Measurements from ENCODE around the gene GLI3. TPM values are rescaled to one million over a fixed set of nuclear protein-coding genes. Genes with fewer than 3 reads are reported as not detected.

Gene GLI3
- total and polyA plus RNA-seq, 4 experiments from 2014 or later = 0.06 to 0.13 TPM; not detected in 2

DNA sequence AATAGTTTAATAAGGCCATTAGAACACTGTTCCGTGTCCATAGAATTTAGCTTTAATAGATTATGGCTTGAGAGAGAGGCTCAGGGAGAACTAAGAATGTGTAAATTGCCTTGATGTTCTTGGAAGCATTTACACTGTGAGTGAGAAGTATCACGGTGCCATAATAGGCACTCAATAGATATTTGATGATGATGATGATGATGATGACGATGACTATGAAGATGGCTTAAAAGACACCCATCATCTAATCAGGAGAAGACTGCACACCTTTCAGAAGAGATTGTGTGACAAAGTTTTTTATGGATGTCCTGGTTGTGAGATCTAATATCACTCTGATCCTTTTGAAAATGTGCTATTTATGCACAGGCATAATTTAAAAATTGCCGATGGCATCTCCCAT lies 264.2 kb downstream of the GLI3 start:
- ChIA-PET CTCF (ENCODE audit: partially characterized antibody) (interaction anchor here (1.2 kb wide), 1 partner anchor 10 kb away, joined by 4 read pairs; no protein-coding TSS in a partner anchor), POLR2A (ENCODE audit: partially characterized antibody) (no interaction called here)
- no peaks in the 10 kb centered on the region for H3K36me3 Mint-ChIP-seq
- no peaks in the 10 kb centered on the region for H3K9me3 ChIP-seq (ENCODE audit: control insufficient read depth in 1 of 2, low read length in 2 of 2)
- H3K27ac ChIP-seq (ENCODE audit: low read depth, low read length) = no peak overlapping the region
- DNase-seq = no peak
- H3K27me3 ChIP-seq (ENCODE audit: insufficient read depth, low read length) = no peaks in the 10 kb centered on the region
- H3K4me3 ChIP-seq (ENCODE audit: low read length in 2 of 2) = no peak overlapping the region
- H3K36me3 ChIP-seq (ENCODE audit: insufficient read depth, low read length) = no peaks in the 10 kb centered on the region
- intact Hi-C loops (cut with micrococcal nuclease) = no loop called here
- H3K27me3 Mint-ChIP-seq = no peaks in the 10 kb centered on the region
- H3K4me1 ChIP-seq (ENCODE audit: insufficient read depth, low read length) = no peaks in the 10 kb centered on the region
- H3K4me3 Mint-ChIP-seq = no peak overlapping the region
- H3K27ac Mint-ChIP-seq = no peak overlapping the region
- H3K4me1 Mint-ChIP-seq = no peaks in the 10 kb centered on the region
- H3K9me3 Mint-ChIP-seq = no peaks in the 10 kb centered on the region

DNA sequence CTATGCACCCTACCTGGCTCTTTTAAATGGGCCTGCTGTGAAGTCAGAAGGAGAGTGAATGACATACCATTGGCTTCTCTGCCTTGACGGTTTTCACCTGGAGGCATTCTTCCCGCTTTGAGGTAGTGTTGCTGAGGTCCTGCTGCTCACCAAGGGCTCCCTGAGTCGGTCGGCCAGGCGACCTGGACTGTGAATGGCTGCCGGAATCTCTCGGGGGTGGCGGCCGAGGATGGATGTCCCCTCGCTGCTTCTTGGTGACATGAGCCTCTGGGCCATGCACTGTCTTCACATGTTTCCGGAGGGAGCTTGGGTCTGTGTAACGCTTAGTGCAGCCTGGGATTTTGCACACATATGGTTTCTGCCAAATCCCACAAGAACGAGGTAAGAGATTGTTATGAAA lies 264.7 kb downstream of the GLI3 start:
- Mint-ChIP-seq H3K9me3 (no peaks in the 10 kb centered on the region), H3K4me1 (no peaks in the 10 kb centered on the region)
- no peak overlapping the region for H3K4me3 ChIP-seq (ENCODE audit: low read length in 2 of 2)

DNA sequence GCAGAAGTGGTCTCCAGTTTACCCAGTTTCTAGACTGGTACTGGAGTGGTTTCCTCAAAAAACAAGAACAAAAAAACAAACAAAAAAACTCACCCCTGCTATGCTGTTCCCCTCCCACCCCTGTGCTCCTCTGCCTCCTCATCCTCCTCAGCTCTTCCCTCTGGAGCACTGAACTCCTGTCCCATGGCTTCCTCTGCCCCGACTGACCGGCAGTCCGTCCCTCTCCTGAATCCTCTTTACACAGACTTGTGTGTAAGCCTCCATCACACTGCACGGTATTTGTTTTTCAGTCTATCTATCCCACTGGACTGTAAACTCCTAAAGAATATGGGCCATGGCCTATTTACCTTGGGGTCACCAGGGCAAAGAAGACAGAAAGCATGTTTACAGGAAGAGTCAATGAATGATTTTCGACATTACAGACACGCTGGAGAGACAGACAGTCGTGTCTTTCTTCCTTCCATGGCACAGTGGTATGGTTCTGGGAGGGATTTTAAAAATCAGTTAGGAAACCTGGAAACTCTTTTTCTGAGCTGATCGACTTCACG lies 265.3 kb downstream of the GLI3 start:
- ChIA-PET POLR2A (ENCODE audit: partially characterized antibody) (no interaction called here), CTCF (ENCODE audit: partially characterized antibody) (no interaction called here)
- Mint-ChIP-seq H3K9me3 (no peaks in the 10 kb centered on the region), H3K4me1 (no peaks in the 10 kb centered on the region), H3K36me3 (no peaks in the 10 kb centered on the region), H3K27ac (no peak overlapping the region), H3K27me3 (no peaks in the 10 kb centered on the region), H3K4me3 (no peak overlapping the region)
- Histone ChIP-seq H3K4me3 (ENCODE audit: low read length in 2 of 2) (no peak overlapping the region), H3K36me3 (ENCODE audit: insufficient read depth, low read length) (no peaks in the 10 kb centered on the region), H3K27me3 (ENCODE audit: insufficient read depth, low read length) (no peaks in the 10 kb centered on the region), H3K9me3 (ENCODE audit: control insufficient read depth in 1 of 2, low read length in 2 of 2) (no peaks in the 10 kb centered on the region), H3K27ac (ENCODE audit: low read depth, low read length) (no peak overlapping the region), H3K4me1 (ENCODE audit: insufficient read depth, low read length) (no peaks in the 10 kb centered on the region)
- no peak for DNase-seq
- intact Hi-C loops (cut with micrococcal nuclease) = no loop called here

More for the DNA sequence above, 264.7 kb downstream of the GLI3 start:
- no peaks in the 10 kb centered on the region for H3K36me3 Mint-ChIP-seq
- Histone ChIP-seq H3K27ac (ENCODE audit: low read depth, low read length) (no peak overlapping the region), H3K36me3 (ENCODE audit: insufficient read depth, low read length) (no peaks in the 10 kb centered on the region), H3K9me3 (ENCODE audit: control insufficient read depth in 1 of 2, low read length in 2 of 2) (no peaks in the 10 kb centered on the region), H3K27me3 (ENCODE audit: insufficient read depth, low read length) (no peaks in the 10 kb centered on the region), H3K4me1 (ENCODE audit: insufficient read depth, low read length) (no peaks in the 10 kb centered on the region)
- ChIA-PET CTCF (ENCODE audit: partially characterized antibody) (no interaction called here), POLR2A (ENCODE audit: partially characterized antibody) (no interaction called here)
- H3K27me3 Mint-ChIP-seq = no peaks in the 10 kb centered on the region
- no peak overlapping the region for H3K4me3 Mint-ChIP-seq
- intact Hi-C loops (cut with micrococcal nuclease) = no loop called here
- DNase-seq = no peak
- H3K27ac Mint-ChIP-seq = no peak overlapping the region

DNA sequence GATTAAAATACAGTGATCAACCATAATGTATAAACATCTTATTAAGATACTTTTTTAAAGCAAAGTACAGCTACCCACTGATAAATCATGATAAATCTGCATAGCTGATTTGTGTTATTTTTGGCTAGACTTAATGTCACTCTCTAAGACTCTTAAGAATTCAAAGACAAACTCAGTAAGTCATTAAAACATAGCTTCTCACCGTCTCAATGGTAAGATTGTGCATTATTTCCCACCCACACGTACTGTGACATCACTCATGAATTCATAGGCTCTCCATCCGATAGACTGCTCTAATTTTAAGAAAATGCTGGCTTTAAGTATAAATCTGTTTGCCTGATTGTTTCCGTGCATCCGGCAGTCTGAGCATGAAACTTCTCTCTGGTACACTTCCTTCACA lies 266.1 kb downstream of the GLI3 start:
- ChIA-PET CTCF (ENCODE audit: partially characterized antibody) (no interaction called here), POLR2A (ENCODE audit: partially characterized antibody) (no interaction called here)
- no peaks in the 10 kb centered on the region for H3K36me3 ChIP-seq (ENCODE audit: insufficient read depth, low read length)
- intact Hi-C loops (cut with micrococcal nuclease) = no loop called here
- no peaks in the 10 kb centered on the region for H3K9me3 ChIP-seq (ENCODE audit: control insufficient read depth in 1 of 2, low read length in 2 of 2)
- Mint-ChIP-seq H3K27me3 (no peaks in the 10 kb centered on the region), H3K36me3 (no peaks in the 10 kb centered on the region), H3K27ac (no peak overlapping the region), H3K4me3 (no peak overlapping the region), H3K9me3 (no peaks in the 10 kb centered on the region), H3K4me1 (no peaks in the 10 kb centered on the region)
- no peaks in the 10 kb centered on the region for H3K27me3 ChIP-seq (ENCODE audit: insufficient read depth, low read length)
- DNase-seq = no peak
- H3K27ac ChIP-seq (ENCODE audit: low read depth, low read length) = no peak overlapping the region
- no peak overlapping the region for H3K4me3 ChIP-seq (ENCODE audit: low read length in 2 of 2)
- H3K4me1 ChIP-seq (ENCODE audit: insufficient read depth, low read length) = no peaks in the 10 kb centered on the region

DNA sequence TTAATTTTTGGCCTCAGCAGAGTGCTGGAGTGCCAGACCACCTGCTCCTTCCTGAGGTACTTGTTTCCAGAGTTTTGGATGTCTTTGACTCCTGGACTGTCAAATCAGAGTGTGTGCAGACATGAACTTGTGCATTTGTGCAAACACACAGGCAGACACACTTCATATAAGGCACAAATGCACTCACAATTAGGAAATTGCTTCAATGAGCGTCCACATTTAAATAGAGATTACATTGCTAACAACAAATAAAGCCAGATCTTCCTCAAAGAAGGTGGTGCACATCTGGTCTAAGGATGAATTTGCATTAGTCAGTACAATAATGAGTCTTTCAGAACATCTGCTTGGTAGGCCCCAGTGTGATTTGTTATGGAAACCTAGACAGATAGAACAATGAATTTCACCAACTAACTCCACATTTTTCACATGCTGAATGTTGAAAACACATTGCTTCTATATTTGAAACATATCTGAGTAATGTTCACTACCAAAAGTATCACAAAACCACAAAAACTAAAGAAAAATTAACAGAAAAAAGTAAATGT lies 267.4 kb downstream of the GLI3 start:
- POLR2A ChIA-PET (ENCODE audit: partially characterized antibody) = no interaction called here
- Mint-ChIP-seq H3K4me3 (no peak overlapping the region), H3K4me1 (no peaks in the 10 kb centered on the region), H3K27ac (no peak overlapping the region), H3K27me3 (no peaks in the 10 kb centered on the region), H3K9me3 (no peaks in the 10 kb centered on the region), H3K36me3 (no peaks in the 10 kb centered on the region)
- no peak for DNase-seq
- CTCF ChIA-PET (ENCODE audit: partially characterized antibody) = no interaction called here
- no peak overlapping the region for H3K4me3 ChIP-seq (ENCODE audit: low read length in 2 of 2)
- no peaks in the 10 kb centered on the region for H3K4me1 ChIP-seq (ENCODE audit: insufficient read depth, low read length)
- no peak overlapping the region for H3K27ac ChIP-seq (ENCODE audit: low read depth, low read length)
- no peaks in the 10 kb centered on the region for H3K27me3 ChIP-seq (ENCODE audit: insufficient read depth, low read length)
- no peaks in the 10 kb centered on the region for H3K36me3 ChIP-seq (ENCODE audit: insufficient read depth, low read length)
- intact Hi-C loops (cut with micrococcal nuclease) = no loop called here
- no peaks in the 10 kb centered on the region for H3K9me3 ChIP-seq (ENCODE audit: control insufficient read depth in 1 of 2, low read length in 2 of 2)

DNA sequence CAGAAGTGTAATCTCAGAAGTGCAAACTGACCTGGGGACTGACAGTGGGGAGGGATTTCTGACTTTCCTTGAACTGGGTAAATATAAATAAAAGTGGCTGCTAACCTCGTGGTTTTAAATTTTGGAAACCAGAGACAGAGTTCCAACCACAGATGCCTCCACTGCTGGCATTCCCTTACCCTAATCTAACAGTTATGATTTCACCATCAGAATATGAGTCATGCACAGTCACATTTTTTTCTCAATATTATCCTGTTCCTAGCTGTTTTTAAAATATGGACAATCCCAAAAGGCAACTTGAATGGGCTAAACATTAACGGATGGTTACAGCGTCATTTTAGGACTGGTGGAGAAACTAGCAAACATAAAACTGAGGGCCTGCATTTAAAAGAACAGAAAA lies 269.9 kb downstream of the GLI3 start:
- Histone ChIP-seq H3K4me3 (ENCODE audit: low read length in 2 of 2) (no peak overlapping the region), H3K36me3 (ENCODE audit: insufficient read depth, low read length) (no peaks in the 10 kb centered on the region), H3K27ac (ENCODE audit: low read depth, low read length) (no peak overlapping the region), H3K27me3 (ENCODE audit: insufficient read depth, low read length) (no peaks in the 10 kb centered on the region), H3K9me3 (ENCODE audit: control insufficient read depth in 1 of 2, low read length in 2 of 2) (no peaks in the 10 kb centered on the region), H3K4me1 (ENCODE audit: insufficient read depth, low read length) (no peaks in the 10 kb centered on the region)
- H3K27me3 Mint-ChIP-seq = peaks cover 0 to 3% of the 10 kb centered on the region in 2 donors
- CTCF ChIA-PET (ENCODE audit: partially characterized antibody) = no interaction called here
- no peak for DNase-seq
- no peaks in the 10 kb centered on the region for H3K36me3 Mint-ChIP-seq
- H3K4me1 Mint-ChIP-seq = no peaks in the 10 kb centered on the region
- no peaks in the 10 kb centered on the region for H3K9me3 Mint-ChIP-seq
- intact Hi-C loops (cut with micrococcal nuclease) = no loop called here
- H3K27ac Mint-ChIP-seq = no peak overlapping the region
- POLR2A ChIA-PET (ENCODE audit: partially characterized antibody) = no interaction called here
- no peak overlapping the region for H3K4me3 Mint-ChIP-seq

DNA sequence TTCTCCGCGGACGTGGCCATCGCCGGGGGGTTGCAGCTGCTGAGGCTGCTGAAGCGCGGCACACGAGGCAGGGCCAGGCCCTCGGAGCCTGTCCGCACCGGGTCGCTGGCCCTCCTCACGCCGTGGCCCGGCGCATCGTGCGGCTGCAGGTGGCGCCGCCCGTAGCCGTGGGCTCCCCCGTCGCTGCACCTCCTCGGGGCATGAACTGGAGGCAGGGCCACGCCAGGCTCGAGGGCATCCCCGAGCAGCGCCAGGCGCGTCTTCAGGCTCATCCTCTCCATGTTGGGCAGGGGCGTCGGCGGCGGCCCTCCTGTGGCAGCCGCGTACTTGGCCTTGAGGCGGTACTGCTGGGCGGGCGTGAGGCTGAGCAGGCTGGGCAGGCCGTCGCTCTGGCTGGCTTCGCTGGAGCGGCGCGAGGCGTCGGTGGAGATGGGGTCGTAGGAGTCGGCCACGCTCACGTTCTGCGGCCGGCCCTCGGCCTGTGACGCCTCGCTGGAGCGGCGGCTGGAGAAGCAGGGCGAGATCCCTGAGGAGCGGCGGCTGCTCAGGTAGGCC lies 271.0 kb downstream of the GLI3 start:
- CTCF ChIA-PET (ENCODE audit: partially characterized antibody) = interaction anchor here (1.5 kb wide), 1 partner anchor 11 kb away, joined by 4 read pairs; no protein-coding TSS in a partner anchor
- H3K9me3 ChIP-seq (ENCODE audit: control insufficient read depth in 1 of 2, low read length in 2 of 2) = no peaks in the 10 kb centered on the region
- intact Hi-C loops (cut with micrococcal nuclease) = no loop called here
- POLR2A ChIA-PET (ENCODE audit: partially characterized antibody) = no interaction called here
- H3K27me3 ChIP-seq (ENCODE audit: insufficient read depth, low read length) = no peaks in the 10 kb centered on the region
- H3K4me1 Mint-ChIP-seq = no peaks in the 10 kb centered on the region
- H3K9me3 Mint-ChIP-seq = no peaks in the 10 kb centered on the region
- H3K27me3 Mint-ChIP-seq = peaks cover 0 to 3% of the 10 kb centered on the region in 2 donors
- no peaks in the 10 kb centered on the region for H3K4me1 ChIP-seq (ENCODE audit: insufficient read depth, low read length)
- no peak overlapping the region for H3K4me3 ChIP-seq (ENCODE audit: low read length in 2 of 2)
- no peaks in the 10 kb centered on the region for H3K36me3 Mint-ChIP-seq
- H3K27ac ChIP-seq (ENCODE audit: low read depth, low read length) = no peak overlapping the region
- no peak for DNase-seq
- H3K27ac Mint-ChIP-seq = no peak overlapping the region
- H3K4me3 Mint-ChIP-seq = no peak overlapping the region
- H3K36me3 ChIP-seq (ENCODE audit: insufficient read depth, low read length) = no peaks in the 10 kb centered on the region

All from CD4-positive, alpha-beta memory T cell (primary cell).